Stomach (tissue), 9 donors: Measurements from ENCODE around the gene CTIF. TPM values are rescaled to one million over a fixed set of nuclear protein-coding genes. Genes with fewer than 3 reads are reported as not detected.
"Not testable (repeated sequence)": the region's sequence is repeated elsewhere in the genome, so short reads cannot be mapped to it uniquely, and the experiment has no call there.

Experiments used
- DNase-seq, 2 donors: peaks; one replicate each; pipeline versions ENCODE4 v3.0.0 to v3.0.0-alpha.2; 2013 to 2019
- H3K27ac ChIP-seq, 5 donors: fragments of 200-600 bp in 4 of 5; sonication (generic) in 4 of 5; one replicate each; pipeline ENCODE4 v1.5.1; 2013 to 2019; ENCODE audit warnings: mild to moderate bottlenecking in 1 of 5, moderate library complexity in 1 of 5
- H3K27me3 ChIP-seq, 3 donors: fragments of 200-600 bp; sonication (generic); one replicate each; pipeline ENCODE4 v1.5.1; 2017 to 2019; ENCODE audit warnings: mixed run types in 1 of 3
- H3K36me3 ChIP-seq, 4 donors: fragments of 200-600 bp; sonication (generic); 1 replicate in 3 of 4; 2 replicates in 1 of 4; pipeline ENCODE4 v1.5.1; 2016 to 2019
- H3K4me1 ChIP-seq, 4 donors: fragments of 200-600 bp; sonication (generic); one replicate each; pipeline ENCODE4 v1.5.1; 2016 to 2019
- H3K4me3 ChIP-seq, 4 donors: fragments of 200-600 bp; sonication (generic) in 3 of 4; one replicate each; pipeline ENCODE4 v1.5.1; 2016 to 2019; ENCODE audit warnings: mild to moderate bottlenecking in 1 of 4
- H3K9me3 ChIP-seq, 4 donors: fragments of 200-600 bp; sonication (generic); one replicate each; pipeline ENCODE4 v1.5.1; 2016 to 2019
- EP300 ChIP-seq: sonication (generic); formaldehyde crosslinking; IDR thresholded peaks from one replicate; pipeline ENCODE4 v1.6.1; 2017; ENCODE audit warnings: antibody characterized with exemption
- POLR2A ChIP-seq, 4 donors: fragments of 450-650 bp; IDR thresholded peaks; one replicate each; pipeline ENCODE4 v1.6.1; 2016; ENCODE audit warnings: antibody characterized with exemption in 4 of 4, control low read depth in 2 of 4, mild to moderate bottlenecking in 1 of 4, moderate library complexity in 1 of 4
- POLR2AphosphoS5 ChIP-seq, 3 donors: sonication (generic); formaldehyde crosslinking; IDR thresholded peaks; one replicate each; pipeline ENCODE4 v1.6.1; 2016; ENCODE audit warnings: antibody characterized with exemption in 3 of 3
- WGBS, 5 donors: extraction: QIAGEN DNeasy Blood & Tissue Kit in 3 of 5; methylation state at CpG; one replicate each; pipeline versions ENCODE4 v1.1.5 to v1.1.7; 2013 to 2018; 5-methylcytosine and 5-hydroxymethylcytosine counted together
- intact Hi-C: fragments of 100-400 bp; cut with DNase I; formaldehyde crosslinking; loops from one replicate; pipeline ENCODE4 v1.15.1; 2023; ENCODE audit warnings: low total_unique reads
- polyA plus RNA-seq, 3 donors: library from polyadenylated mRNA; stranded (reverse); fragments of 200-250 nt; gene quantifications; one replicate each; pipeline ENCODE4 v1.2.3, GENCODE V29; 2013
- total RNA-seq, 5 donors: library from RNA; depleted of rRNA; stranded (reverse); fragments of >200 nt; gene quantifications; one replicate each; pipeline versions ENCODE4 v1.1.0 to v1.2.3, GENCODE V29; 2014 to 2016
- TF ChIP-seq, protein P1 (sequence below), 7 experiments: fragments of 450-650 bp in 4 of 7; fragments of 200-600 bp in 3 of 7; sonication (generic) in 3 of 7; IDR thresholded peaks; one replicate each; pipeline ENCODE4 v1.5.1; 2016 to 2019; ENCODE audit warnings: antibody characterized with exemption in 7 of 7, control low read depth in 2 of 7, mild to moderate bottlenecking in 1 of 7
- donor health status: healthy with polysubstance abuse.
- donor health status: Bipolar disorder and iron deficiency.
- donor health status: healthy.

CTIF gene
- total and polyA plus RNA-seq, 8 donors, result 16.3 to 105 (median 30.3) TPM

DNA sequence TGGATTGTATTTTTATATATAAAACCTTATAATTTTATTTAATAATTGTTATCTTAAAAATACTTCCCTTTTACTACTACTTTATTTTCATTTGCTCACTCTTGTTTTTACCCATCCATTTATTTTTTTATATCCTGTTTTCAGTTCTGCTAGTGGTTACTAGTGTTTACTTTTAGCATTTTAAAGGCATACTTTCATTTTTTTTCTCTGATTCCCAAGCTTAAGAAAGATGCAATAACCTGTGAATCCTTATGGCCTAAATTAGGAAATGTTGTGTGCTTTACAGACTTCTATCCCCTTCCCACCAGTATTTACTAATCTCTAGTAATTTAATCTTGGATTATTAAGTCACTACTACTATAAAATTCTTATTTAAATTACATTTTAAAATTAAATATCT lies 272.0 kb downstream of the CTIF start:
- Histone ChIP-seq H3K9me3 (no peaks in the 10 kb centered on the region), H3K27me3 (no peaks in the 10 kb centered on the region), H3K4me1 (peaks cover 0 to 30% (median 10%) of the 10 kb centered on the region in 4 donors), H3K36me3 (no peaks in the 10 kb centered on the region), H3K4me3 (no peak overlapping the region), H3K27ac (no peak overlapping the region)
- DNase-seq, result no peak
- no peak for TF ChIP-seq EP300
- TF ChIP-seq POLR2AphosphoS5 (IDR thresholded peaks at IDR 0.05), result no peak
- no peak for TF ChIP-seq POLR2A (IDR thresholded peaks at IDR 0.05)
- TF ChIP-seq, protein P1, sequence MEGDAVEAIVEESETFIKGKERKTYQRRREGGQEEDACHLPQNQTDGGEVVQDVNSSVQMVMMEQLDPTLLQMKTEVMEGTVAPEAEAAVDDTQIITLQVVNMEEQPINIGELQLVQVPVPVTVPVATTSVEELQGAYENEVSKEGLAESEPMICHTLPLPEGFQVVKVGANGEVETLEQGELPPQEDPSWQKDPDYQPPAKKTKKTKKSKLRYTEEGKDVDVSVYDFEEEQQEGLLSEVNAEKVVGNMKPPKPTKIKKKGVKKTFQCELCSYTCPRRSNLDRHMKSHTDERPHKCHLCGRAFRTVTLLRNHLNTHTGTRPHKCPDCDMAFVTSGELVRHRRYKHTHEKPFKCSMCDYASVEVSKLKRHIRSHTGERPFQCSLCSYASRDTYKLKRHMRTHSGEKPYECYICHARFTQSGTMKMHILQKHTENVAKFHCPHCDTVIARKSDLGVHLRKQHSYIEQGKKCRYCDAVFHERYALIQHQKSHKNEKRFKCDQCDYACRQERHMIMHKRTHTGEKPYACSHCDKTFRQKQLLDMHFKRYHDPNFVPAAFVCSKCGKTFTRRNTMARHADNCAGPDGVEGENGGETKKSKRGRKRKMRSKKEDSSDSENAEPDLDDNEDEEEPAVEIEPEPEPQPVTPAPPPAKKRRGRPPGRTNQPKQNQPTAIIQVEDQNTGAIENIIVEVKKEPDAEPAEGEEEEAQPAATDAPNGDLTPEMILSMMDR (IDR thresholded peaks at IDR 0.05), result no peak
- intact Hi-C loops, result no loop called here

DNA sequence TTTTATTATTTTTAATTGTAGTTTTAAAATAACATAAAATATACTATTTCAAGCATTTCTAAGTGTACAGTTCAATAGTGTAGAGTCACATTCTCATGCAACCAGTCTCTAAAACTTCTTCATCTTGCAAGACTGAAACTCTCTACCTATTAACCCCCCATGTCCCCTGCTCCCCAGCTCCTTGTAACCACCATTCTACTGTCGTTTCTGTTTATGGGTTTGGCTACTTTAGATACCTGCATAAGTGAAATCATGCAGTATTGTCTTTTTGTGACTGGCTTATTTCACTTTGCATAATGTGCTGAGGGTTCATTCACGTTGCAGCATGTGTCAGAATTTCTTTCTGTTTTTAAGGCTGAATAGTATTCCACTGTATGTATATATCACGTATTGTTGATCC lies 272.6 kb downstream of the CTIF start:
- Histone ChIP-seq H3K27ac (no peak overlapping the region), H3K36me3 (no peaks in the 10 kb centered on the region), H3K4me1 (peaks cover 0 to 26% (median 9%) of the 10 kb centered on the region in 4 donors), H3K4me3 (no peak overlapping the region), H3K9me3 (no peaks in the 10 kb centered on the region), H3K27me3 (no peaks in the 10 kb centered on the region)
- no peak for TF ChIP-seq POLR2AphosphoS5 (IDR thresholded peaks at IDR 0.05)
- no peak for TF ChIP-seq EP300
- no peak for TF ChIP-seq POLR2A (IDR thresholded peaks at IDR 0.05)
- TF ChIP-seq, protein P1 (IDR thresholded peaks at IDR 0.05), result no peak
- WGBS, 5 donors, result 88 to 97% (median 91%) methylated on average over 3 of the region's 3 CpGs
- no peak for DNase-seq
- intact Hi-C loops, result no loop called here

- H3K27me3 ChIP-seq, H3K9me3 ChIP-seq, H3K27ac ChIP-seq, H3K4me3 ChIP-seq, intact Hi-C loops, H3K36me3 ChIP-seq: not testable (repeated sequence)
- peak in 1 of 2 donors; percentile 13 for DNase-seq
- WGBS, 5 donors, result 83 to 96% (median 90%) methylated on average over 12 of the region's 12 CpGs
- peaks cover 0 to 20% (median 6%) of the 10 kb centered on the region in 4 donors for H3K4me1 ChIP-seq
Observed at GRCh38 chr18:48811977-48812451, 273.2 kb downstream of the CTIF start.

DNA sequence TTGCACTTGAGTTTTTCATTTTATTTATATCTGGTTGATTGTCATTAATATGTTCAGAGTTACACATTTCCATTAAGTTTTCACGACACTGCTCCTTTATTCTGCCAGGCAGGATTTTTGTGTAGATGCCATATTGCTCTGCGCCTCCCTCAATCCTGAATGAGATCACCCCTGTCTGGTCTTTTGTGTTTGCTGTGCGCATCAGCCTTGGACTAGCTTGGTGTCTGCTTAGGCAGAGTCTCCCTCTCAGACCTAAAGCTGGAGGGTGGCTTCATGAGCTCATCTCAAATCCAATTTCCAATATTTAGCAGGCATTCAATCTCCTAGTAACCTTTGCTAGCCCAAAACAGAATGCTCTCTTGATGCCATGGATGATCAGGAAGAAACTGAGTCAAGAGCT lies 274.5 kb downstream of the CTIF start:
- no peaks in the 10 kb centered on the region for H3K27me3 ChIP-seq
- TF ChIP-seq, protein P1 (IDR thresholded peaks at IDR 0.05), result no peak
- TF ChIP-seq POLR2A (IDR thresholded peaks at IDR 0.05) (no peak), EP300 (no peak)
- peak in 1 of 2 donors; percentile 10 for DNase-seq
- whole genome bisulfite sequencing, 5 donors, result 94 to 98% (median 96%) methylated on average over 3 of the region's 3 CpGs
- no peak overlapping the region for H3K4me3 ChIP-seq
- H3K36me3 ChIP-seq, result peaks cover 0 to 17% (median 16%) of the 10 kb centered on the region in 4 donors
- H3K9me3 ChIP-seq, result no peaks in the 10 kb centered on the region
- H3K27ac ChIP-seq, result no peak overlapping the region
- peaks cover 0 to 17% (median 5%) of the 10 kb centered on the region in 4 donors for H3K4me1 ChIP-seq
- intact Hi-C loops, result no loop called here

GRCh38 chr18:48813833-48814489 lies 275.1 kb downstream of the CTIF start:
- 32 to 80% (median 37%) methylated on average over 5 of the region's 5 CpGs for WGBS, 5 donors
- Histone ChIP-seq H3K27ac (peak overlapping the region in 1 of 5 donors; percentile 8), H3K4me1 (peaks cover 0 to 17% (median 5%) of the 10 kb centered on the region in 4 donors), H3K4me3 (no peak overlapping the region), H3K36me3 (peaks cover 0 to 24% (median 22%) of the 10 kb centered on the region in 4 donors), H3K9me3 (no peaks in the 10 kb centered on the region), H3K27me3 (no peaks in the 10 kb centered on the region)
- intact Hi-C loops, result no loop called here
- TF ChIP-seq, protein P1 (IDR thresholded peaks at IDR 0.05), result no peak
- TF ChIP-seq EP300 (no peak), POLR2A (IDR thresholded peaks at IDR 0.05) (no peak), POLR2AphosphoS5 (IDR thresholded peaks at IDR 0.05) (no peak)
- peak; percentile 31 to 55 for DNase-seq
